ENCODE results near the gene MED13L.

The MED13L gene

GRCh38 chr12:115911360-115911759, 366.1 kb downstream of the MED13L start:
- no peaks in the 10 kb centered on the region for H3K36me3 ChIP-seq (ENCODE audit: insufficient read depth, insufficient read length, low read length)
- H3K4me1 ChIP-seq (ENCODE audit: insufficient read depth, insufficient read length): no peaks in the 10 kb centered on the region
- H3K9me3 ChIP-seq (ENCODE audit: insufficient read depth, low read length): no peaks in the 10 kb centered on the region
- no peak for DNase-seq (ENCODE audit: low read depth, low spot score)
- TF ChIP-seq YY1 (IDR thresholded peaks at IDR 0.05; ENCODE audit: insufficient read depth, insufficient read length) (no peak), SUZ12 (IDR thresholded peaks at IDR 0.05; ENCODE audit: extremely low read depth, insufficient read depth, insufficient read length) (no peak), ZNF274 (IDR thresholded peaks at IDR 0.05; ENCODE audit: low read depth, low read length) (no peak)
- no peak overlapping the region for H3K9ac ChIP-seq (ENCODE audit: insufficient read length, low read depth)
- no peak overlapping the region for H3K4me3 ChIP-seq (ENCODE audit: insufficient read length, low read depth)
- peaks cover 11% of the 10 kb centered on the region for H3K27me3 ChIP-seq (ENCODE audit: insufficient read depth, insufficient read length)

- Histone ChIP-seq H3K9me3 (ENCODE audit: insufficient read depth, low read length) (no peaks in the 10 kb centered on the region), H3K36me3 (ENCODE audit: insufficient read depth, insufficient read length, low read length) (no peaks in the 10 kb centered on the region), H3K4me1 (ENCODE audit: insufficient read depth, insufficient read length) (no peaks in the 10 kb centered on the region), H3K9ac (ENCODE audit: insufficient read length, low read depth) (no peak overlapping the region), H3K4me3 (ENCODE audit: insufficient read length, low read depth) (no peak overlapping the region), H3K27me3 (ENCODE audit: insufficient read depth, insufficient read length) (no peaks in the 10 kb centered on the region)
- TF ChIP-seq YY1 (IDR thresholded peaks at IDR 0.05; ENCODE audit: insufficient read depth, insufficient read length) (no peak), SUZ12 (IDR thresholded peaks at IDR 0.05; ENCODE audit: extremely low read depth, insufficient read depth, insufficient read length) (no peak), ZNF274 (IDR thresholded peaks at IDR 0.05; ENCODE audit: low read depth, low read length) (no peak)
- DNase-seq (ENCODE audit: low read depth, low spot score): no peak
These were observed 367.4 kb downstream of the MED13L start for GRCh38 chr12:115910057-115910456.

All from NT2/D1 (cell line).